Kasumi-1 (cell line): ENCODE data around the gene MT1HL1.
"Not testable (repeated sequence)": the region's sequence is repeated elsewhere in the genome, so short reads cannot be mapped to it uniquely, and the experiment has no call there.

Experiments
- DNase-seq, 2 experiments: peaks; one replicate each; lab custom pipeline; 2025; lab: John Stamatoyannopoulos, UW

Gene MT1HL1

DNA sequence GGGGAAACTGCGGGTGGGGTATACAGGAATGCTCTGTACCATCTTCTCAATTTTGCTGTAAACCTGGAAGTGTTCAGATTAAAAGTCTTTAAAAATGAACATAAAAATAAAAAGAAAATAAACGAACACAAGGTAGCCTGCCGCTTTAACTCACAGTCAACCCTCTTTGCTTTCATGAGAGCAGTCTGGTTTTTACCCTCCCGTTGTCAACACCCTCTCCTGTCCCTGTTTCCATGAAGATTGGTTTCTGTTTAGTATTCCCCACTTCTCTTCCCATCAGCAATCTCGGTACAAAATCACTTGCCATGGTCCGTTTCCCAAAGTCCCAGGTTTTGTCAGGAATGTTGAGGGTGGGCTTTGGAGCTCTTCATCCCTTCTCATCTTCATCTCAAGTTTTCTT is 28.8 kb downstream of the MT1HL1 start:
- DNase-seq: no peak

DNA sequence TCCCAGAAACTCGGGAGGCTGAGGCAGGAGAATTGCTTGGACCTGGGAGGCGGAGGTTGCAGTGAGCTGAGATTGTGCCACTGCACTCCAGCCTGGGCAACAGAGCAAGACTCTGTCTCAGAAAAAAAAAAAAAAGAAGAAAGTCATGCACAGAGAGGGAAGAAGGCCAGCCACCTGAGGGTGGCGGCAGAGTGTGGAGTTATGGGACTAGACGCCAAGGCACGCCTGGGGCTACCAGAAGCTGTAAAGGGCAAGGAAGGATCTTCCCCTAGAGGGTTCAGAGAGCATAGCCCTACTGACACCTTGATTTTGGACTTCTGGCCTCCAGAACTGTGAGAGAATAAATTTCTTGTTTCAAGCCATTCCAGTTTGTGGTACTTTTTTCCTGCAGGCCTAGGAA is 30.2 kb downstream of the MT1HL1 start:
- DNase-seq: not testable (repeated sequence)

GRCh38 chr1:236966636-236967035 is 37.6 kb downstream of the MT1HL1 start:
- no peak for DNase-seq

GRCh38 chr1:236963920-236964319 is 40.3 kb downstream of the MT1HL1 start:
- DNase-seq: no peak

DNA sequence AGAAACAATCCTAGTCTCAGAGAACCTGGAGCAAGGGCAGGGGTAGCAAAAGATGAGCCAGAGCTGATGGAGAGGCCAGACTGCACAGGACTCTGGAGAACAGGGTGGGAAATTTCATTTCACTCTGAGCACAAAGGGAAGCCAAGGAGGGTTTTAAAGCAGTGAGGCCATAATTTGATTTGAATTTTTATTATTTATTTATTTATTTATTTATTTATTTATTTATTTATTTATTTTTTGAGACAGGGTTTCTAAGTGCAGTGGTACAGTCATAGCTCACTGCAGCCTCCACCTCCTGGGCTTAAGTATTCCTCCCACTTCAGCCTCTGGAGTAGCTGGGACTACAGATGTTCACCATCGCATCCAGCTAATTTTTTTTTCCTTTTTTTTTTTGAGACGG is 45.1 kb downstream of the MT1HL1 start:
- DNase-seq: no peak

DNA sequence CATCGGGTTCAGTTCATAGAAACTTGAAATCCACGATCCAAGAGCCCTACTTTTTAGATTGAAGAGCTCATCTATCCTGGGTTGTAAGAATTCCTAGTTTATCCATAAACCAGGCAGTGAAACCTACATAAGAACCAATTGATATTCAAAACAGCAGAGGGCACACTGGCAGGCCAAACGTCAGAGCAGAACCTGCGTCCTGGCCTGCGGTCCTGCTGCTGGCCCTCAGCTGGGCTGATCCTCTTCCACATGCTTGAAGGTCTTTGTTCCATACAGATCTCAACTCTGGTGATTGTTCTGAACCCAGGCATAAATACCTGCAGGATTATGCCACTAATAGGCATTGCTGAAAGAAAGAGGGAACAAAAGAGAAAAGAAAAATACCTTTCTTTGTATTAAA is 47.0 kb downstream of the MT1HL1 start:
- no peak for DNase-seq
